Measurements from ENCODE around the gene LCN6. TPM values are rescaled to one million over a fixed set of nuclear protein-coding genes. Genes with fewer than 3 reads are reported as not detected.

LCN6 gene
- polyA plus RNA-seq, 4 donors: not detected

GRCh38 chr9:136695435-136695895 is 52.9 kb downstream of the LCN6 start:
- no peak for DNase-seq (ENCODE audit: low read depth in 4 of 4, low spot score in 2 of 4)

DNA sequence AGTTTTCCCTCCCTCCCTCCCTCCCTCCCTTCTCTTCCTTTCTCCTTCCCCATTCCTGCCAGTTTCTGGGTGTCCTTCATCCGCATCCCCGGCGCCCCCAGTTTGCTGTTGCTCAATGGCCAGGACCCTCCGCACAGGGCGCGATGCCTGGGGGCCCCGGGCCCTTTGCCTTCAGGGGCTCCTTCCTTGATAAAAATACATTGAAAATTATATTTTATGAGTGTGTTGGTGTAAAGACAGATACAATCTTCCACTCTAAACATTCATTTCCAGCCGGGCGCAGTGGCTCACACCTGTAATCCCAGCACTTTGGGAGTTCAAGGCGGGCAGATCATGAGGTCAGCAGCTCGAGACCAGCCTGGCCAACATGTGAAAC is 53.5 kb downstream of the LCN6 start:
- DNase-seq (ENCODE audit: low read depth in 4 of 4, low spot score in 2 of 4): no peak

- DNase-seq (ENCODE audit: low read depth in 4 of 4, low spot score in 2 of 4): no peak
Measured at GRCh38 chr9:136694163-136694871, 54.0 kb downstream of the LCN6 start.

Other genes with a start within 250 kb of the LCN6 start
- 10 to 100 TPM; 19.8 to 47.5 (median 34.2) TPM for gene NOTCH1, start 202.5 kb downstream of the LCN6 start, polyA plus RNA-seq (ENCODE audit: insufficient read length in 4 of 4)
- 10 to 100 TPM; 50.5 to 85.7 (median 72.4) TPM for gene EGFL7, start 85.6 kb downstream of the LCN6 start, polyA plus RNA-seq (ENCODE audit: insufficient read length in 4 of 4)
- gene AGPAT2, start 61.1 kb downstream of the LCN6 start, polyA plus RNA-seq (ENCODE audit: insufficient read length in 4 of 4): 10 to 100 TPM; 39.4 to 61.8 (median 52.5) TPM
- gene DIPK1B, start 36.0 kb downstream of the LCN6 start, polyA plus RNA-seq (ENCODE audit: insufficient read length in 4 of 4): 10 to 100 TPM; 28.5 to 47.3 (median 40.1) TPM
- gene LCN10, start 5.6 kb downstream of the LCN6 start, polyA plus RNA-seq (ENCODE audit: insufficient read length in 4 of 4): 1 to 10 TPM in 3 of 4 donors, under 1 TPM in 1; 0.47 to 2.0 (median 1.4) TPM
- gene LCN8, start 9.7 kb upstream of the LCN6 start, polyA plus RNA-seq (ENCODE audit: insufficient read length in 4 of 4): under 1 TPM in 3 of 4 donors, not detected in 1; 0.25 to 0.55 (median 0.49) TPM
- under 1 TPM; 0.07 to 0.17 (median 0.12) TPM for gene LCN15, start 16.0 kb upstream of the LCN6 start, polyA plus RNA-seq (ENCODE audit: insufficient read length in 4 of 4)
- gene TMEM141, start 42.8 kb upstream of the LCN6 start, polyA plus RNA-seq (ENCODE audit: insufficient read length in 4 of 4): 100 to 1,000 TPM in 1 of 4 donors, 10 to 100 TPM in 3; 68.8 to 101 (median 78.3) TPM
- 1 to 10 TPM; 3.7 to 7.7 (median 5.4) TPM for gene CCDC183, start 47.8 kb upstream of the LCN6 start, polyA plus RNA-seq (ENCODE audit: insufficient read length in 4 of 4)
- 10 to 100 TPM; 55.1 to 83.6 (median 75.9) TPM for gene RABL6, start 59.4 kb upstream of the LCN6 start, polyA plus RNA-seq (ENCODE audit: insufficient read length in 4 of 4)
- gene AJM1, start 94.0 kb upstream of the LCN6 start, polyA plus RNA-seq (ENCODE audit: insufficient read length in 4 of 4): 1 to 10 TPM in 3 of 4 donors, under 1 TPM in 1; 0.68 to 1.8 (median 1.3) TPM
- gene PHPT1, start 100.9 kb upstream of the LCN6 start, polyA plus RNA-seq (ENCODE audit: insufficient read length in 4 of 4): 100 to 1,000 TPM in 3 of 4 donors, 10 to 100 TPM in 1; 60.1 to 135 (median 115) TPM
- gene MAMDC4, start 103.8 kb upstream of the LCN6 start, polyA plus RNA-seq (ENCODE audit: insufficient read length in 4 of 4): 10 to 100 TPM in 2 of 4 donors, 1 to 10 TPM in 2; 3.5 to 13.4 (median 8.9) TPM
- gene EDF1, start 117.8 kb upstream of the LCN6 start, polyA plus RNA-seq (ENCODE audit: insufficient read length in 4 of 4): 100 to 1,000 TPM; 342 to 455 (median 391) TPM
- gene TRAF2, start 138.0 kb upstream of the LCN6 start, polyA plus RNA-seq (ENCODE audit: insufficient read length in 4 of 4): 10 to 100 TPM; 11.2 to 17.9 (median 14.8) TPM
- gene FBXW5, start 196.2 kb upstream of the LCN6 start, polyA plus RNA-seq (ENCODE audit: insufficient read length in 4 of 4): 10 to 100 TPM; 37.8 to 69.9 (median 60.6) TPM
- gene C8G, start 196.7 kb upstream of the LCN6 start, polyA plus RNA-seq (ENCODE audit: insufficient read length in 4 of 4): 1 to 10 TPM in 2 of 4 donors, under 1 TPM in 2; 0.51 to 1.2 (median 1.0) TPM
- 10 to 100 TPM; 15.7 to 53.5 (median 30.7) TPM for gene LCN12, start 203.7 kb upstream of the LCN6 start, polyA plus RNA-seq (ENCODE audit: insufficient read length in 4 of 4)
- gene PTGDS, start 229.0 kb upstream of the LCN6 start, polyA plus RNA-seq (ENCODE audit: insufficient read length in 4 of 4): 10 to 100 TPM; 34.0 to 80.6 (median 34.4) TPM
- gene LCNL1, start 234.5 kb upstream of the LCN6 start, polyA plus RNA-seq (ENCODE audit: insufficient read length in 4 of 4): under 1 TPM in 3 of 4 donors, not detected in 1; 0.08 to 0.41 (median 0.17) TPM
- gene PAXX, start 243.9 kb upstream of the LCN6 start, polyA plus RNA-seq (ENCODE audit: insufficient read length in 4 of 4): 10 to 100 TPM; 22.4 to 53.2 (median 41.4) TPM
- 1 to 10 TPM in 1 of 4 donors, under 1 TPM in 3; 0.49 to 1.2 (median 0.74) TPM for gene CLIC3, start 248.0 kb upstream of the LCN6 start, polyA plus RNA-seq (ENCODE audit: insufficient read length in 4 of 4)